Panc1 (cell line): Measurements from ENCODE around the gene COMMD2. TPM values are rescaled to one million over a fixed set of nuclear protein-coding genes. Genes with fewer than 3 reads are reported as not detected.
A peak's percentile ranks its signal among the peaks of the same experiment; 100 is the strongest.

Source experiments
- ATAC-seq: fragments of 200-7000 bp; cut with Tn5 transposase; 2 replicates; pipeline ENCODE4 v1.9.1; 2020; ENCODE audit warnings: mild to moderate bottlenecking, moderate library complexity
- BruUV-seq: library from RNA; stranded (reverse); fragments of 400-500 nt; replicated peaks from 2 replicates; lab custom pipeline; 2021; lab: Mats Ljungman, UMichigan
- CTCF ChIA-PET: fragments of 300-600 bp; sonication (Branson Sonifier 250); formaldehyde crosslinking; loops from one replicate; lab custom pipeline; 2022; ENCODE audit warnings: antibody characterized with exemption; lab: Charles Lee
- POLR2A ChIA-PET: fragments of 300-600 bp; sonication (Branson Sonifier 250); formaldehyde crosslinking; loops from one replicate; lab custom pipeline; 2022; ENCODE audit warnings: antibody characterized with exemption; lab: Charles Lee
- DNase-seq: peaks from one replicate; pipeline ENCODE4 v3.0.0-alpha.2; 2010; ENCODE audit warnings: low read depth, low spot score
- H3K27ac ChIP-seq: 2 replicates; pipeline ENCODE4 v1.5.1; 2011; ENCODE audit warnings: mild to moderate bottlenecking, low read length, inconsistent platforms
- H3K27me3 ChIP-seq: fragments of 200-500 bp; sonication (Bioruptor generic); 2 replicates; pipeline ENCODE4 v1.6.0; 2014; ENCODE audit warnings: low read length, inconsistent platforms; ENCODE audit not compliant: control insufficient read depth, insufficient read depth
- H3K36me3 ChIP-seq: fragments of 200-500 bp; sonication (Bioruptor generic); 2 replicates; pipeline ENCODE4 v1.5.1; 2014; ENCODE audit warnings: inconsistent platforms, mild to moderate bottlenecking, low read length, moderate library complexity; ENCODE audit not compliant: control insufficient read depth, insufficient read depth
- H3K4me1 ChIP-seq: 2 replicates; pipeline ENCODE4 v1.5.1; 2011; ENCODE audit warnings: inconsistent platforms, mild to moderate bottlenecking, low read length, moderate library complexity; ENCODE audit not compliant: control insufficient read depth, insufficient read depth
- H3K4me3 ChIP-seq, 2 experiments: 2 replicates each; pipeline ENCODE4 v1.5.1; 2011 to 2012; ENCODE audit warnings: low read depth in 2 of 2, low read length in 2 of 2, mild to moderate bottlenecking in 2 of 2, inconsistent platforms in 1 of 2, moderate library complexity in 1 of 2
- H3K9me3 ChIP-seq: fragments of 200-500 bp; sonication (Bioruptor generic); 2 replicates; pipeline ENCODE4 v1.5.1; 2014; ENCODE audit warnings: low read depth, mild to moderate bottlenecking, inconsistent platforms, low read length, moderate library complexity; ENCODE audit not compliant: control insufficient read depth, insufficient read depth
- CTCF ChIP-seq: fragments of 450-650 bp; IDR thresholded peaks from 2 replicates; pipeline ENCODE4 v1.5.1; 2017; ENCODE audit warnings: mild to moderate bottlenecking
- POLR2AphosphoS5 ChIP-seq: IDR thresholded peaks from 2 replicates; pipeline ENCODE4 v1.6.1; 2012; ENCODE audit warnings: mild to moderate bottlenecking, low read depth, low read length, moderate library complexity
- REST ChIP-seq, 2 experiments: IDR thresholded peaks; 2 replicates each; pipeline ENCODE4 v1.6.1; 2011 to 2012; ENCODE audit warnings: low read depth in 2 of 2, control low read depth in 1 of 2, low read length in 1 of 2, mild to moderate bottlenecking in 1 of 2, moderate library complexity in 1 of 2; ENCODE audit not compliant: insufficient read depth in 1 of 2
- SIN3A ChIP-seq: IDR thresholded peaks from 2 replicates; pipeline ENCODE4 v1.6.1; 2012; ENCODE audit warnings: low read depth, mild to moderate bottlenecking, low read length, moderate library complexity, borderline replicate concordance; ENCODE audit not compliant: insufficient read depth
- TCF7L2 ChIP-seq: IDR thresholded peaks from 2 replicates; pipeline ENCODE4 v1.6.1; 2011; ENCODE audit warnings: mild to moderate bottlenecking, low read depth, low read length, inconsistent platforms
- in situ Hi-C: cut with HindIII; loops from 2 replicates; pipeline ENCODE4 v1.10.0; 2016; ENCODE audit warnings: low sequenced_read_pairs, low pct_unique_long_range_greater_than_20kb
- intact Hi-C: fragments of 100-400 bp; cut with micrococcal nuclease; formaldehyde crosslinking; loops from one replicate; pipeline ENCODE4 v1.10.0; 2022; ENCODE audit not compliant: unreplicated experiment
- total RNA-seq: library from RNA; stranded (reverse); gene quantifications from one replicate; pipeline ENCODE4 v1.2.1, GENCODE V29; 2021; ENCODE audit not compliant: unreplicated experiment

COMMD2 gene
- total RNA-seq, 1 experiment from 2014 or later, result 70.2 TPM

GRCh38 chr3:149783576-149783975, 31.3 kb upstream of the COMMD2 start:
- in situ Hi-C loops (no loop called here), intact Hi-C loops (no loop called here)
- ChIA-PET POLR2A (interaction anchor here (0.6 kb wide), 1 partner anchor 106 kb away, joined by 5 read pairs; no protein-coding TSS in a partner anchor), CTCF (no interaction called here)
- no peaks in the 10 kb centered on the region for H3K4me1 ChIP-seq
- H3K36me3 ChIP-seq, result no peaks in the 10 kb centered on the region
- H3K27ac ChIP-seq, result no peak overlapping the region
- H3K27me3 ChIP-seq, result no peaks in the 10 kb centered on the region
- peak; percentile 64; the same call in 1 of the 2 replicates for ATAC-seq
- BruUV-seq, result no TSS peak
- no peaks in the 10 kb centered on the region for H3K9me3 ChIP-seq
- no peak for TF ChIP-seq TCF7L2
- TF ChIP-seq CTCF, result no peak
- no peak for TF ChIP-seq REST (IDR thresholded peaks at IDR 0.05; ENCODE audit: insufficient read depth in 1 of 2, low read depth in 2 of 2, low read length in 1 of 2)
- no peak for TF ChIP-seq POLR2AphosphoS5
- TF ChIP-seq SIN3A, result no peak
- no peak overlapping the region for H3K4me3 ChIP-seq
- DNase-seq, result no peak

GRCh38 chr3:149781741-149782140, 29.5 kb upstream of the COMMD2 start:
- ATAC-seq (no peak), DNase-seq (no peak)
- Histone ChIP-seq H3K4me3 (no peak overlapping the region), H3K4me1 (no peaks in the 10 kb centered on the region), H3K27ac (no peak overlapping the region), H3K36me3 (no peaks in the 10 kb centered on the region), H3K27me3 (no peaks in the 10 kb centered on the region), H3K9me3 (no peaks in the 10 kb centered on the region)
- TF ChIP-seq SIN3A (no peak), POLR2AphosphoS5 (no peak), TCF7L2 (no peak), CTCF (no peak), REST (IDR thresholded peaks at IDR 0.05; ENCODE audit: insufficient read depth in 1 of 2, low read depth in 2 of 2, low read length in 1 of 2) (no peak)
- in situ Hi-C loops (no loop called here), intact Hi-C loops (no loop called here)
- BruUV-seq, result no TSS peak
- ChIA-PET POLR2A (interaction anchor here (0.6 to 0.9 kb wide), 2 partner anchors 25 to 124 kb away, joined by 3 to 4 read pairs; partner anchors contain the start of gene WWTR1), CTCF (interaction anchor here (0.6 kb wide), 1 partner anchor 15 kb away, joined by 3 read pairs; no protein-coding TSS in a partner anchor)
